CD8-positive, alpha-beta memory T cell (primary cell): ENCODE results near the gene RABL6. TPM values are rescaled to one million over a fixed set of nuclear protein-coding genes. Genes with fewer than 3 reads are reported as not detected.

Experiments used
- CTCF ChIA-PET: fragments of 350-600 bp; sonication (Branson Sonifier 250); formaldehyde crosslinking; loops from one replicate; lab custom pipeline; 2021; ENCODE audit warnings: antibody characterized with exemption; lab: Charles Lee
- POLR2A ChIA-PET: fragments of 350-600 bp; sonication (Branson Sonifier 250); formaldehyde crosslinking; loops from one replicate; lab custom pipeline; 2021; ENCODE audit warnings: antibody characterized with exemption; lab: Charles Lee
- DNase-seq, 5 donors: peaks; one replicate each; pipeline versions ENCODE4 v3.0.0 to v3.0.0-alpha.2; 2020 to 2022; ENCODE audit warnings: mixed read lengths in 1 of 5
- H3K27ac ChIP-seq: one replicate; pipeline ENCODE4 v1.7.0; 2013; ENCODE audit warnings: low read depth, mild to moderate bottlenecking, low read length, moderate library complexity
- H3K27me3 ChIP-seq: 2 replicates; pipeline ENCODE4 v1.7.0; 2013; ENCODE audit warnings: low read length, mild to moderate bottlenecking; ENCODE audit not compliant: insufficient read depth, poor library complexity, severe bottlenecking
- H3K36me3 ChIP-seq: 2 replicates; pipeline ENCODE4 v1.7.0; 2013; ENCODE audit warnings: mild to moderate bottlenecking, low read length, moderate library complexity; ENCODE audit not compliant: insufficient read depth
- H3K4me1 ChIP-seq: 2 replicates; pipeline ENCODE4 v1.7.0; 2013; ENCODE audit warnings: mild to moderate bottlenecking, low read length, moderate library complexity; ENCODE audit not compliant: insufficient read depth
- H3K4me3 ChIP-seq: 2 replicates; pipeline ENCODE4 v1.7.0; 2013; ENCODE audit warnings: mild to moderate bottlenecking, low read length
- H3K9me3 ChIP-seq: 2 replicates; pipeline ENCODE4 v1.7.0; 2013; ENCODE audit warnings: mild to moderate bottlenecking, low read length
- H3K27ac Mint-ChIP-seq, 8 donors: one replicate each; pipeline ENCODE4 v1.8.0; 2020 to 2021; ENCODE audit warnings: mixed read lengths in 8 of 8, mild to moderate bottlenecking in 6 of 8, inconsistent platforms in 3 of 8, moderate library complexity in 3 of 8
- H3K27me3 Mint-ChIP-seq, 2 donors: one replicate each; pipeline ENCODE4 v1.8.0; 2020 to 2021; ENCODE audit warnings: mixed read lengths in 2 of 2, mild to moderate bottlenecking in 1 of 2, moderate library complexity in 1 of 2
- H3K36me3 Mint-ChIP-seq, 3 donors: one replicate each; pipeline ENCODE4 v1.8.0; 2020 to 2021; ENCODE audit warnings: mixed read lengths in 3 of 3, inconsistent platforms in 1 of 3, mild to moderate bottlenecking in 1 of 3
- H3K4me1 Mint-ChIP-seq, 3 donors: one replicate each; pipeline ENCODE4 v1.8.0; 2020 to 2021; ENCODE audit warnings: mixed read lengths in 3 of 3, inconsistent platforms in 1 of 3, mild to moderate bottlenecking in 1 of 3
- H3K4me3 Mint-ChIP-seq, 7 donors: one replicate each; pipeline ENCODE4 v1.8.0; 2020 to 2021; ENCODE audit warnings: mixed read lengths in 7 of 7, mild to moderate bottlenecking in 6 of 7, moderate library complexity in 4 of 7, inconsistent platforms in 2 of 7
- H3K9me3 Mint-ChIP-seq, 5 donors: one replicate each; pipeline ENCODE4 v1.8.0; 2020 to 2022; ENCODE audit warnings: mixed read lengths in 5 of 5, mild to moderate bottlenecking in 3 of 5, moderate library complexity in 2 of 5, inconsistent platforms in 1 of 5
- polyA plus RNA-seq: library from polyadenylated mRNA; unstranded; fragments of 300-500 nt; fragmentation: Illumina TruSeq; gene quantifications from one replicate; pipeline ENCODE4 v1.2.3, GENCODE V29; 2021
- total RNA-seq, 2 experiments: library from RNA; stranded (reverse); gene quantifications; one replicate each; pipeline ENCODE4 v1.2.3, GENCODE V29; 2021

Gene RABL6
- total and polyA plus RNA-seq, 3 experiments from 2014 or later: 20.9 to 106 (median 98.2) TPM

DNA sequence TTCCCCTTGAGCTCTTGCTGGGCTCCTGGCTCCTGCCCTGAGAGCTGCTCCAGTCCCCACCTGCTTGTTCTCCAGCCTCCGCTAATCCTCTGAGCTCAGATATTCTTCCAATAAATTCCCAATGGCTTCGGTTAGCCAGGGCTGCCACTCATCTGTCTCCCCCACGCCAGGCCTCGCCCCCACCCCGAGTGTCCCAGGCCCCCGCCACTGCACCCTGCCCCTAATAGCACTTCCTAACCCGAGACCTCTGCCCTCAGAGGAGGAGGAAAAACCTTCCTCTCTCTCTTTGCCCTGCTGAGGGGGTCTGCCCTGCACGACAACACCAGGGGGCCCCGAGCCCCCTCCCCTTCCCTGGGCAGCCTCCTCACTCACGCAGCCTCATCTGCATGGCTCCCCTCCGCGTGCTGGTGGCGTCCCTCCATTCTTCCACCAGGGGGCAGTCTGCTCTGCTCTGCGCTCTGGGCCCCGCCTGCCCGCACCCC, 38.0 kb upstream of the RABL6 start:
- peak in 4 of 5 donors; percentile 21 to 27 (median 24) for DNase-seq
- Histone ChIP-seq H3K4me3 (no peak overlapping the region), H3K27me3 (no peaks in the 10 kb centered on the region), H3K36me3 (no peaks in the 10 kb centered on the region), H3K9me3 (peaks cover 5% of the 10 kb centered on the region), H3K27ac (no peak overlapping the region), H3K4me1 (no peaks in the 10 kb centered on the region)
- Mint-ChIP-seq H3K4me1 (peaks cover 5 to 14% (median 13%) of the 10 kb centered on the region in 3 donors), H3K9me3 (peaks cover 0 to 10% (median 6%) of the 10 kb centered on the region in 5 donors), H3K36me3 (peaks cover 0 to 5% (median 0%) of the 10 kb centered on the region in 3 donors), H3K27me3 (peaks cover 9 to 13% of the 10 kb centered on the region in 2 donors), H3K4me3 (no peak overlapping the region), H3K27ac (no peak overlapping the region)
- ChIA-PET POLR2A (no interaction called here), CTCF (interaction anchor here (4.5 kb wide), 1 partner anchor 8 kb away, joined by 13 read pairs; no protein-coding TSS in a partner anchor)

GRCh38 chr9:136771907-136772415, 35.8 kb upstream of the RABL6 start:
- Histone ChIP-seq H3K4me1 (no peaks in the 10 kb centered on the region), H3K9me3 (peaks cover 5% of the 10 kb centered on the region), H3K36me3 (no peaks in the 10 kb centered on the region), H3K4me3 (no peak overlapping the region), H3K27ac (no peak overlapping the region), H3K27me3 (no peaks in the 10 kb centered on the region)
- POLR2A ChIA-PET: no interaction called here
- Mint-ChIP-seq H3K9me3 (peaks cover 0 to 10% (median 6%) of the 10 kb centered on the region in 5 donors), H3K4me3 (no peak overlapping the region), H3K4me1 (peaks cover 0 to 5% (median 2%) of the 10 kb centered on the region in 3 donors), H3K27me3 (peaks cover 14 to 15% of the 10 kb centered on the region in 2 donors), H3K36me3 (peaks cover 0 to 5% (median 0%) of the 10 kb centered on the region in 3 donors), H3K27ac (no peak overlapping the region)
- CTCF ChIA-PET: interaction anchor here (1.4 kb wide), 1 partner anchor 15 kb away, joined by 5 read pairs; no protein-coding TSS in a partner anchor
- DNase-seq: no peak

DNA sequence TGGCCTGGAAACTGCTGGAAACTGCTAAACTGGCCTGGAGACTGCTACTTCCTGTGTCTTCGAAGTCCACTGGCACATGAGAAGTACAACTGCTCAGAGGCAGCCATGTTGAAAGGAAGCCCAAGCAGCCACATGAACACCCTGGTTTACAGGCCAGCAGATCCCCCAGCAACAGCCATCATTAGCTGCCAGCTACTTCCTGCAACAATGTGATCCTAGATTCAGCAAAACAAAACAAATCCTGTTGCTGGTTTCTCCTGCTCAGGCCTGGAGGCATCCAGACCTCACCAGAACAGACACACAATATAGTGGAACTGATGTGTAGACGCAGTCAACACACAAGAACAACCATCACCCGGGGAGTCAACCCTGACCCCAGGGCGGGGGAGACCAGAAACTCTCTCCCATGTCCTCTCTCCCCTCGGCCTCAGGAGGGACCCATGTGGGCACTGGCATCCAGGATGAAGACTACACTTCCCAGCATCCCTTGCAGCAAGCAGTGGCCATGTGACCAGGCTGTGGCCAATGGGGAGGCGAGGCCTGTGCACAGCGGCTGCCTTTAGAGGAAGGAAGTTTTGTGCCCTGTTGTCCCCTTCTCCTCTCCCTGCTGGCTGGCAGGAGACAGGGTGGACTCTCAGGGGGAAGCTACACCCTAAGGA, 34.2 kb upstream of the RABL6 start:
- CTCF ChIA-PET: no interaction called here
- peaks cover 11 to 15% of the 10 kb centered on the region in 2 donors for H3K27me3 Mint-ChIP-seq
- POLR2A ChIA-PET: no interaction called here
- H3K27ac Mint-ChIP-seq: no peak overlapping the region
- no peak overlapping the region for H3K27ac ChIP-seq
- DNase-seq: no peak
- H3K4me1 Mint-ChIP-seq: peaks cover 0 to 3% (median 0%) of the 10 kb centered on the region in 3 donors
- peaks cover 0 to 5% (median 0%) of the 10 kb centered on the region in 3 donors for H3K36me3 Mint-ChIP-seq
- peaks cover 0 to 10% (median 6%) of the 10 kb centered on the region in 5 donors for H3K9me3 Mint-ChIP-seq
- H3K4me3 Mint-ChIP-seq: no peak overlapping the region
- no peaks in the 10 kb centered on the region for H3K36me3 ChIP-seq
- no peaks in the 10 kb centered on the region for H3K27me3 ChIP-seq
- peaks cover 5% of the 10 kb centered on the region for H3K9me3 ChIP-seq
- H3K4me3 ChIP-seq: no peak overlapping the region
- no peaks in the 10 kb centered on the region for H3K4me1 ChIP-seq

GRCh38 chr9:136774416-136775045, 33.2 kb upstream of the RABL6 start:
- POLR2A ChIA-PET: no interaction called here
- H3K4me1 Mint-ChIP-seq: peaks cover 0 to 3% (median 0%) of the 10 kb centered on the region in 3 donors
- no peak for DNase-seq

GRCh38 chr9:136775191-136775590, 32.6 kb upstream of the RABL6 start:
- POLR2A ChIA-PET: no interaction called here
- Mint-ChIP-seq H3K36me3 (peaks cover 0 to 5% (median 1%) of the 10 kb centered on the region in 3 donors), H3K27ac (no peak overlapping the region), H3K4me1 (no peaks in the 10 kb centered on the region), H3K4me3 (no peak overlapping the region), H3K27me3 (peaks cover 15 to 22% of the 10 kb centered on the region in 2 donors), H3K9me3 (peaks cover 0 to 10% (median 6%) of the 10 kb centered on the region in 5 donors)
- Histone ChIP-seq H3K9me3 (peaks cover 5% of the 10 kb centered on the region), H3K27me3 (no peaks in the 10 kb centered on the region), H3K4me3 (no peak overlapping the region), H3K4me1 (no peaks in the 10 kb centered on the region), H3K36me3 (no peaks in the 10 kb centered on the region), H3K27ac (no peak overlapping the region)
- CTCF ChIA-PET: interaction anchor here (1.0 kb wide), 1 partner anchor 17 kb away, joined by 3 read pairs; the partner anchor contains the start of gene LCN8
- no peak for DNase-seq

More at GRCh38 chr9:136774416-136775045, 33.2 kb upstream of the RABL6 start:
- H3K9me3 ChIP-seq: peaks cover 5% of the 10 kb centered on the region
- Mint-ChIP-seq H3K36me3 (peaks cover 0 to 5% (median 1%) of the 10 kb centered on the region in 3 donors), H3K27me3 (peaks cover 15 to 22% of the 10 kb centered on the region in 2 donors), H3K4me3 (no peak overlapping the region), H3K27ac (no peak overlapping the region), H3K9me3 (peaks cover 0 to 10% (median 6%) of the 10 kb centered on the region in 5 donors)
- H3K4me1 ChIP-seq: no peaks in the 10 kb centered on the region
- H3K36me3 ChIP-seq: no peaks in the 10 kb centered on the region
- no peaks in the 10 kb centered on the region for H3K27me3 ChIP-seq
- CTCF ChIA-PET: no interaction called here
- H3K4me3 ChIP-seq: no peak overlapping the region
- no peak overlapping the region for H3K27ac ChIP-seq

DNA sequence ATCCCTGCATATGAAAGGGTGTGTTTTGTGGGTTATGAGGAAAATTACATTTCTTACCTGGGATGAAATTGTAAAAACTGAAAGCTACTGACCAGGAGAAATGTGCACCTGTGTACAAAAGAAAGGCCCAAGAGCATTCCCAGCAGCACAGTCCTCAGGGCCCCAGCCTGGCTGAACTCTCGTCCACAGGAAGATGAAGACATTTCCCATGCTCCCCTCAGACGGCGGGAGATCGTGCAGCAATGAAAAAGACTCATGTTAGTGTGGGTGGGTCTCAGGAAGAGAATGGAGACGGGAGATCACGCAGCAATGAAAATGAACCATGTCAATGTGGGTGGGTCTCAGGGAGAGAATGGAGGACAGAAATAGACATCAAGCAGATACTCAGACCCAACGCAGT, 30.8 kb upstream of the RABL6 start:
- no peak overlapping the region for H3K27ac ChIP-seq
- Mint-ChIP-seq H3K36me3 (peaks cover 0 to 5% (median 1%) of the 10 kb centered on the region in 3 donors), H3K4me1 (no peaks in the 10 kb centered on the region), H3K27me3 (peaks cover 15 to 22% of the 10 kb centered on the region in 2 donors), H3K4me3 (no peak overlapping the region), H3K9me3 (peaks cover 0 to 10% (median 6%) of the 10 kb centered on the region in 5 donors), H3K27ac (no peak overlapping the region)
- peaks cover 5% of the 10 kb centered on the region for H3K9me3 ChIP-seq
- ChIA-PET POLR2A (no interaction called here), CTCF (interaction anchor here (0.6 to 4.1 kb wide), 9 partner anchors 9 to 774 kb away, joined by 3 to 19 read pairs (median 4); partner anchors contain the start of gene NPDC1)
- no peaks in the 10 kb centered on the region for H3K27me3 ChIP-seq
- no peaks in the 10 kb centered on the region for H3K4me1 ChIP-seq
- H3K4me3 ChIP-seq: no peak overlapping the region
- no peaks in the 10 kb centered on the region for H3K36me3 ChIP-seq
- DNase-seq: no peak

GRCh38 chr9:136777359-136777758, 30.4 kb upstream of the RABL6 start:
- H3K27me3 Mint-ChIP-seq: peaks cover 13 to 22% of the 10 kb centered on the region in 2 donors
- Histone ChIP-seq H3K4me1 (no peaks in the 10 kb centered on the region), H3K9me3 (peaks cover 5% of the 10 kb centered on the region), H3K4me3 (no peak overlapping the region), H3K27ac (no peak overlapping the region), H3K36me3 (no peaks in the 10 kb centered on the region), H3K27me3 (no peaks in the 10 kb centered on the region)
- peak overlapping the region in 1 of 8 donors; percentile 65 for H3K27ac Mint-ChIP-seq
- no peak overlapping the region for H3K4me3 Mint-ChIP-seq
- CTCF ChIA-PET: interaction anchor here (0.6 to 4.1 kb wide), 10 partner anchors 9 to 773 kb away, joined by 3 to 19 read pairs (median 4); partner anchors contain the start of gene NPDC1
- POLR2A ChIA-PET: no interaction called here
- peaks cover 0 to 10% (median 6%) of the 10 kb centered on the region in 5 donors for H3K9me3 Mint-ChIP-seq
- no peaks in the 10 kb centered on the region for H3K4me1 Mint-ChIP-seq
- H3K36me3 Mint-ChIP-seq: peaks cover 0 to 5% (median 1%) of the 10 kb centered on the region in 3 donors
- no peak for DNase-seq
